NCI-H2107 treated with DMSO at 0.1 percent for 48 hours (cell line): ENCODE results near the gene SLC6A19.

Experiments
- DNase-seq: peaks from one replicate; lab custom pipeline; 2025; ENCODE audit not compliant: unreplicated experiment; lab: John Stamatoyannopoulos, UW

Gene SLC6A19

DNA sequence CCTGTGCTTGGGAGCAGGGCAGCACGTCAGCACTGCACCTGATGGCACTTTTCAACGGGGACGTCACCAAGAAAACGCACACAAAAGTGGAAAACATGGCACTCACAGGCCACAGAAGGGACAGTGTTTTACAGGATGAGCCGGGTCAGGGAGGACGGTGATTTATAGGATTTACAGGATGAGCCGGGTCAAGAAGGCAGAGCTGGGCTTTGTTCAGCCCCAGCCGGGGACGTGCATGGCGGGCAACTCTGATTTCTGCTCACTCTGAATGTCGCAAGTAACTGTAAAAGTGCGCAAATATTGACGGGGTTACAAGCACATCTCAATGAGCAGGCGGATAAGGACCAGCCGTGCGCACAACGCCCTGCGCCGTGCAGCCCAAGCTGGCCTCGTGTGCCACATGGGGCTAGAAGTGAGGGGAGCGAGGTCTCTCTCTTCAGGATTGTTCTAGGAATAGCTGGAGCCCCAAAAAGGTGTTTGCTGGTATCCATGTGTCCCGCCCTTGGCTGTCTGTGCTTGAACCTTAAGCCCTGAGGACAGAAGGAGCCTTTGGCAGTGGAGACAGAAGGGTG, 40.2 kb downstream of the SLC6A19 start:
- DNase-seq = no peak

DNA sequence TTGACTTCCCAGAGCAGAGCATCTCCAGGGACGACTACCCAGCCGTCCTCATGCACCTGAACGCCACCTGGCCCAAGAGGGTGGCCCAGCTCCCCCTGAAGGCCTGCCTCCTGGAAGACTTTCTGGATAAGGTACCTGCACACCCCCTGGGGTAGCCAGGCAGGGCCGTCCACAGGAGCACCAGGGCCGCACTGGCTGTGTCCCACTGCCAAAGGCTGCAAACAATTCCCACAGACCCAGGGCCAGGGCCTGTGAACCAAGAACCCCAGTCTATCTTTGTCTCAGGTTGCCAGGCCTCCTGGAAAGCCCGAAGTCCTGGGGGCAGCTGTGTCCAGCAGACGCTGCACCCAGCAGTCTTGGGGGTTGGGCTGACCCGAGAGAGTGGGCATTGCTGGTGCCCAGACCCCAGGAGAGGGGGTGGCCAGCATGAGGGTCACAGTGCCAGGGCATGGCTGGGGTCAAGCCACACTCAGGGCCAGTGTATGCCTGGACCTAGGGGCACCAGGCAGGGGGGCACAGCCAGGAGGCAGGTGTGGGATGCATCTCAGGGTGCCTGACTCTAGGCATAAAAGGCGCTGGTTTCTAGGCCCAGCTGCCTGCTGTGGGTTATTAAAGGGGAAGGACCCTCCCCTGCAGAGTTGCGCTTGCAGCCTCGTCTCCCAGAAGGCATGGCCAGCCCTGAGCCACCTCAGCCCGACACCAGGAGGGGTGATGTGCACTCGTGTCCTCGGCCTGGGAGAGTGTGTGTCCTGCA, 41.5 kb downstream of the SLC6A19 start:
- no peak for DNase-seq

DNA sequence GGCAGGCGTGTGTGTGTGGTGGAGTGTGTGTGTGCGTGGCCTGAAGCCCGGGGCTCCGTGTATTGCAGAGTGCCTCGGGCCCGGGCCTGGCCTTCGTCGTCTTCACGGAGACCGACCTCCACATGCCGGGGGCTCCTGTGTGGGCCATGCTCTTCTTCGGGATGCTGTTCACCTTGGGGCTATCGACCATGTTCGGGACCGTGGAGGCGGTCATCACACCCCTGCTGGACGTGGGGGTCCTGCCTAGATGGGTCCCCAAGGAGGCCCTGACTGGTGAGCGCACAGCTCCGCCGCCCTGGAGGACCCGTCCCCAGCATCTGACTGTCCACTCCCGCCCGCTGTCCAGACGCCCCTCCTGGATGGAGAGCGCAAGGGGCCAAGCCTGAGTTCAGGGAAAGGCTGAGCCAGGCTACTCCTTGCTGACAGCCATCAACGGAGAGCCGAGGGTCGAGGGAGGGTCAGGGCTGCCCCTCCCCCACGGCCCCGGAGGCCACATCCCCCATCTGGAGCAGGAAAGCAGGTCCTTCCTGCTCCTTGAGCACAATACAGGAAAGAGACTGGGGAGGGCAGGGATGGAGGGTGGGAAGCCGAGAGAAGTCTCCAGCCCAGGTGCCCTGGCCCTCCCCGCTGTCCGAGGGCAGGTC, 42.2 kb downstream of the SLC6A19 start:
- DNase-seq = no peak

DNA sequence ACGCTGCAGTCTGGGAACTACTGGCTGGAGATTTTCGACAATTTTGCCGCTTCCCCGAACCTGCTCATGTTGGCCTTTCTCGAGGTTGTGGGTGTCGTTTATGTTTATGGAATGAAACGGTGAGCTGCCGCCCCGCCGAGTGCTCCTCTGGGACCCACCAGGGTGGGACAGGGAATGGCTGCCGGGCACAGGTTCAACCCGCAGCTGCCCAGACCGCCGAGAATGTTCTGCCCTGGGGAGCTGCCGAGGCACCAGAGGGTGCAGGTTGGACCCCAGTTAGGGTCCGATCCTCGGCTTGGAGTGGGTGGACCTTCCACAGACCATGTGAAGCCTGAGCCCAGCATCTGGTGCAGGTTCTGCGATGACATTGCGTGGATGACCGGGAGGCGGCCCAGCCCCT, 42.9 kb downstream of the SLC6A19 start:
- DNase-seq = no peak

DNA sequence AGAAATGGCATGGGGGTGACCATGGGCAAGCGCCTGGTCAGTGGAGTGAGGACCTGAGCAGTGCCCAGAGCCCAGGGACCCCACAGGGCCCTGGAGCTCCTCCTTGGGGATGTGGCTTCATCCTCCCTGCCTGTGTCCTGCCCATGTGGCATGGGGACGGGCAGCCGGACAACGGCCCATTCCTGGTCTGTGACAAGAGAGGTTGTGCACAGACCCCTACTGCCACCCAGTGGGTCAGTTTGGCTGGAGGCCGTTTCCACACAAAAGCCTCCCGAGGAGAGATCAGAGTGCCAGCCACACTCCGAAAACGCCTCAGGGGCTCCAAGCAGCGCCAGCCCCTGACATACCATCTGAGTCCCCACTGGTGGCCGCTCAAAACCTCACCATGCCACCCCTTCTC, 43.6 kb downstream of the SLC6A19 start:
- DNase-seq = no peak

DNA sequence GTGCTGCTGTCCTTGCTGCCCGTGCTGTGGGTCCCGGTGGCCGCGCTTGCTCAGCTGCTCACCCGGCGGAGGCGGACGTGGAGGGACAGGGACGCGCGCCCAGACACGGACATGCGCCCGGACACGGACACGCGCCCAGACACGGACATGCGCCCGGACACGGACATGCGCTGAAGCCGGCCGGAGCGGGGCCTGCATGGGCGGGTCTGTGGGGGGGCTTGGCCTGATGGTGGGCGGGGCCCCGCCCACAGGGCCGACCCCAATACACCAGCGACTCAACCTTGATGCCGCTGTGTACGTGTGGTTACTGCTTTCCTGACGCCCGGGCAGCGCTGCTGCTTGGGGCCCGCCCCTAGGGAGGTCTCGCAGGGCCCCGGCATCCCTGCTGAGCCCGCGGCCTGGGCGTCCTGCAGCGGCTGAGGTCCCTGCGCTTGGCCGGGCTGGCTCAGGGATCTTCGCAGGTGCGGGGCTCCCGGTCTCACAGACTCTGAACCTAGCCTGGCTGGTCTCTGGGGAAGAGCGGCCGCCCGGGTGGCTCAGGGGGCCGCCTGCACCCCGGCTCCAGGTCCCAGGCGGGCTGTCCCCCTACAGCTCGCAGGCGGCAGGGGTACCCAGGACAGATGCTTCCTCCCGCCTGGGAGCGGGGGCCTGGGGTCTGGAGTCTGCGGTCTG, 44.6 kb downstream of the SLC6A19 start:
- no peak for DNase-seq

DNA sequence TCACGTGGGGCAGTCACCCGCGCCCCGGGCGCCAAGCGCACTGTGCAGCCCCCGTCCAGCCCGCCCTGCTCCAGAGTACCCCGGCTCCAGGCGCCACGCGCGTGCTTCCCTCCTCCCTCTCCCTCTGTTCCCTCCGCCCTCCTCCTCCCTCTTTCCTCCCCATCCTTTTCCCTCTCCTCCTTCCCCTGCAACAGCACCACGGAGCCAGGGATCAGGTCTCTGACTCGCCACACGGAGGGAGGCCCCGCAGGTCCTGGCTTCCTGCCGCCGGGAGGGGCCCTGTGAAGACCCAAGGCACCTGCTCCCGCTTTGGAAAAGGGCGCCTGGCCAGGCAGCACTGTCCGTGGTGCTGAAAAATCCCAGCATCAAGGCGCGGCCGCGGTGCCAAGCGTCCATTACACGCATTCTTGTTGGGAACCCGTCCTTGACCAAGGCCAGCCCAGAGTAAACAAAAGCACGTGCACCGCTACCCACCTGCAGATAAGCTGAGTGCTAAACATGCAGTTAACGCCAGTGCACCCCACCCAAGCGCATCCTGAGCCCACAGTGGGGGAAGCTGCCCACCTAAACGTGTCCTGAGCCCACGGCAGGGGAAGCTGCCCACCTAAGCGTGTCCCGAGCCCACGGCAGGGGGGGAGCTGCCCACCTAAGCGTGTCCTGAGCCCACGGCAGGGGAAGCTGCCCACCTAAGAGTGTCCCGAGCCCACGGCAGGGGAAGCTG, 45.5 kb downstream of the SLC6A19 start:
- DNase-seq = no peak

DNA sequence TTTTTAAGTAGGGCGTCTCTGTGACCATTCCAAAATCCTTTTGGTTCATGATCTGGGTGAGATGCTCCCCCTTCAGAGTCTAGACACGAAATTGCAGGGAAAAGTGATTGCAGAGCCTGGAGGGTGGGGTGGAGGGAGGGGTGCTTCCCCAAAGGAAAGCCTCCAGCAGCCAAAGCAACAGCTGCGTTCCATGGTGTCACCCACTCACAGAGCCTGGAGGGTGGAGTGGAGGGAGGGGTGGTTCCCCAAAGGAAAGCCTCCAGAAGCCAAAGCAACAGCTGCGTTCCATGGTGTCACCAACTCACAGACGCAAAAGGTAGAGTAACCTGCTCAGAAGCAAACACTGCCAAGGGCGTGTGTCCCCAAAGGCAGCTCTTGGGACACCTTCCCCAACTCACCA, 46.4 kb downstream of the SLC6A19 start:
- DNase-seq = peak; percentile 67

DNA sequence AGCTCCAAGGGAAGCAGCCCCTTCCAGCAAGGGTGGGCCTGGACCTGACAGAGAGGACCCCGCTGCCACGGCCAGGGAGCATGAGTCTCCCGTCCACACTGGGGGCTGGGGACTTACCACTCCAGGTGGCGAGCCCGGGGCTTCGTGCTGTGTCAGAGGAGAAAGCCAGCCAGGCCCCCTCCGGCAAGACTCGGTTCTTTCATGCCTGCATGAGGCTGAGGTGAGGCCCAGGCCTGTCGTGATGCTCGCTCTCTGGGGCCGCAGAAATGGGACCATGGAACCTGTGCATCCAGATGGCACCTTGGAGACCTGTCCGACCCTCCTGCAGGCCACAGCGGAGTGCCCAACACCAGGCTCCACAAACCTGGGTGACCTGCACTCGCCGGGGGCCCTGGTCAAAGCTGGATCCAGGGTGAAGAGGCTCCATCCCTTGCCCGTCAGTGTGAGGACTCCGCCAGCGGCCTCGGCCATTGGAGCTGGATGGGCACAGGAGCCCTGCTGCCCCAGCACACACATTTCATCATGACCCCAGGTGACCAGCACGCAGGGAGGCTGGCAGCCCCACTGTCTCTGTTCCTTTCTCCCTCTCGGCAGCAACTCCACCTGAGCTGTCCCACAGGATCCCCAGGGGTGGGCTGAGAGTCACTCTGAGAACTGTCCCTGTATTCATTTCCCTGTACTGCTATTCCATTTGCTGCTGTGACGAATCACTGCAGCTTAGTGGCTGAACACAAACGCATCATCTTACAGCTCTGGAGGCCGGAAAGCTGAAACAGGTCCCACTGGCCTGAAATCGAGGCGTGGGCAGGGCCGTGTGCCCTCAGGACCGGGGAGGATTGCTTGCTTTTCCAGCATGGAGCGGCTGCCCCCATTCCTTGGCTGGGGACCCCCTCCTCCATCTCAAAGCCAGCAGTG, 48.2 kb downstream of the SLC6A19 start:
- no peak for DNase-seq

DNA sequence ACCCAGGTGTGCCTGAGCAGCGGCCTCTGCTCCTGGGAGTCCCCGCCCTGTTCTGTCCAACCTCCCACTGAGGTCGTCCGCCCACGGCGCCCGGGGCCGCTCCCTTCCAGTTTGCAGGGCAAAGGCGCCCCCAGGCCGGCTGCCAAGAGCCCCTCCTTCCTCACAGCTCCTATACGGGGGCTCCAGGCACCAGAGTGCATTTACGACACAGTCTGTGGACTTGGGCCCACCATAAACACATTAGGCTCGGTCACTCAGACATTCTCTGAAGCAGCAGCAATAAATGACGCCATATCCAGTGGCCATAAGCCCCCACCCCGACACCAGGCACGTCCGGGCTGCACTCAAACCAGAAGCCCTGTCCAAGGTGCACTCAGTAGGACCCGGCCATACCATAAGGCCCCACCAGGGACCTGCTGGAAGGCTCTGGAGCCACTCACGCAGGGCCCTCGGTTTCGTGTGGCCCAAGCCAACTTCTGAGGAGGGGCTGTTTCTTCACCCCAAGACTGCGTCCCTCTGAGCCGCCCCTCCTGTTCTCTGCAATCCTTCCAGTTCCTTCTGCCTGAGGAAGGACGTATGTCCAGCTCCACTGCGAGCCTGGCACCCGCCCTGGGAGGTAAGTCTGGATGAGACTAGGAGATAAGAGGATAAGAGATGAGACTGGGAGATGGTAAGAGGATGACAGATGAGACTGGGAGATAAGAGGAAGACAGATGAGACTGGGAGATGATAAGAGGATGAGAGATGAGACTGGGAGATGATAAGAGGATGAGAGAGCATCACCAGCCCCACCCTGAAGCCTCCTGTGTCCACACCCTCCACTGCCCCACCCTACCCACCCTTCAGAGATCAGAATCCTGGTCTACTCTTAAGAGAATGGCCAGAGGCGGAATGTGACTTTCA, 50.5 kb downstream of the SLC6A19 start:
- no peak for DNase-seq

DNA sequence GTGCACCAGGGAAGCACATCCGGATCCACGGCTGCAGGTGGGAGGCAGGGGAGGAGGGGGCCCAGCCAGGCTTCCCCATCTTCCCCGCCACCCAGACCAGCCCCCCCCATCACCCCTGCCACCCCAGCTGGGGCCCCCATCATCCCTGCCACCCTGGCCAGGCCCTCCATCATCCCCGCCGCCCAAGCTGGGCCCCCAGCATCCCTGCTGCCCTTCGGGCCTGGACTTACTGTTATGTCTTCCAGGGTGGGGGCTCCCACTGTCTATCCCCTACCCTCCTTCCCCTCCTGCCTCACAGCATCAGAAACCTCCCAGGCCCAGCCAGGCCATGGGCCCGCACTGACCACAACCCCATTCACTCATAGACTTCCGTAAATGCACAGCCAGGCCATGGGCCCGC, 51.3 kb downstream of the SLC6A19 start:
- no peak for DNase-seq

DNA sequence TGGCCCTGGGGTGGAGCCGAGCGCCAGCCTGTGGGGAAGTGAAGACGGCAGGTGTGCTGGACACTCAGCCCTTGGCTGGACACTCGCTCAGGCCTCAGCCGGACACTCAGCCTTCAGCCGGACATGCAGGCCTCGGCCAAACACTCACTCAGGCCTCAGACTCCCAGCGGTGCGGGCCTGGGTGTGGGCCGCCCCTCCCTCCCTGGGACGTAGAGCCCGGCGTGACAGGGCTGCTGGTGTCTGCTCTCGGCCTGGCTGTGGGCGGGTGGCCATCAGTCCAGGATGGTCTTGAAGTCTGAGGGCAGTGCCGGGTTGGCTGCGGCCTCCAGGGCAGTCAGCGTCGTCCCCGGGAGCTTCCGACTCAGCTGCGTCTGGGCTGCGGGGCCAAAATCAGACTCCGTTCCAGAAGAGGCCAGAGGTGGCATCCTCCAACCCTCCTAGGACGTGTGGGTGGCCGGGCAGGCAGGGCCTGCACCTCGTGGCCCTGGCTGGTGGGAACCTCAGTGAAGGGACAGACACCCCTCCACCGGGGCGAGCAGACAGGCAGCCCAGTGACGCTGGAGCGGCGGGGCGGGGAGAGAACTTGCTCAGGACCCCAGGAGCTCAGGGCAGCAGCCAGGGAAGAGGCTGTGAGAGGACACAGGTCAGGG, 52.2 kb downstream of the SLC6A19 start:
- no peak for DNase-seq

DNA sequence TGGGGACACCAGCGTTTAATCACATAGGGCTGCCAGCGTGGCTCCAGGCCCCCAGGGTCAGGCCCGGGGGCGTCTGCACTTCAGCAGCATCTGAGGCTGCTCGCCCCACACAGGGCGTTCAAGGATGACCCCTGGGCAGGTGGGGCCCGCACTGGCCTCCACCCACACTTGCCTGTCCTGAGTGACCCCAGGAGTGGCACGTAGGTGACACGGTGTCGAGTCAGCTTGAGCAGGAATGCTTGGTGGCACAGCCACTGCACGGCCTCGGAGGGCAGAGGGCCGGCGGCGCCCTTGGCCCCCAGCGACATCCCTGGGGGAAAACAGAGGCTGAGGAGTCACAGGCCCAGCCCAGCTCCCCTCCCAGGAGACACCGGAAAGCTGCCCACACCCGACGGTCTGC, 52.8 kb downstream of the SLC6A19 start:
- DNase-seq = no peak

DNA sequence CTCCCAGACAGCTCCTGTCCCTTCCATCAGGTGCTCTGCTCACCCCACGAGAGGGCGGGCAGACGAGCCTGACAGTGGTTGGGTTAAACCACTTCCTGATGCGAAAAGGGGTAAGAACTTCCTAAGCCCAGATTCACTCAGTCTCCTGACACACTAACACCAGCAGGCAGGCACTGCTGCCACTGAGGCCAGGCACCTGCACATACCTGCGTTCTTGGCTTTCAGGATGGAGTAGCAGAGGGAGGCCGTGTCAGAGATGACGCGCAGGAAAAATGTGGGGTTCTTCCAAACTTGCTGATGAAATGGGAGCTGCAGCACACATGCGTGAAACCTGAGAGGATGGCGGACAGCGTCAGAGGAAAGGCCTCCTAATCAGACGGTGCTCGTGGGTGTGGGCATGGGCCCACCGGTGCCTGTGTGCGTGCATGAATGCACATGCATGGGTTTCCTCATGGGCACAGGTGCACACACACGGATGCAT, 53.7 kb downstream of the SLC6A19 start:
- DNase-seq = peak; percentile 89

DNA sequence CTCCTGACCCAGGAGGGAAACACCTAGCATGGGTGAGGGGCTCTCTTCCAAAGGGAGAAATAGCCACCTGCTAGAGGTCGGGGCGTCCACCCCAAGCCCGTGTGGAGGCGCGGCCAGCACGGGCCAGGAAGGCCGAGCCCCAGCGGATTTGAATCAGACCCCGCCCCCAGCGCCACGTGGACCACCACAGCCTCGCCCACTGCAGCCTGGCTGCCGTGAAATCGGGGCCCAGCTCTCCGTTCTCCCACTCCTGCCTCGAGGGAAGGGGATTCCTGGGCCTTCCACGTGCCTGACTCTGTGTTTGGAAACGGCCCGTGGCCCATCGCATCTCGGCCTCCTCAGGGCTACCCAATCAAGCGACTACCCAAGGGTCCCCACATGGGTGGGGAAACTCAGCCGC, 55.4 kb downstream of the SLC6A19 start:
- no peak for DNase-seq

DNA sequence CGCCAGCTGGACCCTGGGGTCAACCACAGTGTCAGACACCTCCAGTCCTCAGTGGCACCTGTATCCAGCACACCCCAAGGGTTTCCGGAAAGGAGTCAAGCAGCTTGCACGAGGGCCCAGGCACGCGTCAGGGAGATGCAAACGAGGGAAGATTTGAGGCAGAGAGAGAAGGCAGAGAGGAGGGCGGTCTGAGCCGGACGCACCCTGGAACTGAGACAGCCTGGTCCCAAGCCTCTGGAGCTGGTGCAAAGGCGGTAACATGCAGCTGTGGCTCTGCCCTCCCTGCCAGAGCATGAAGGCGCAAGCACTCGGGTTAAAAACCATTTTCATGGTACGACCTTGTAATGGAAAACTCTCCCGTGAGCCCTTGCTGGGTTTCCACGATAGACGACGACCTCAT, 56.0 kb downstream of the SLC6A19 start:
- DNase-seq = no peak

DNA sequence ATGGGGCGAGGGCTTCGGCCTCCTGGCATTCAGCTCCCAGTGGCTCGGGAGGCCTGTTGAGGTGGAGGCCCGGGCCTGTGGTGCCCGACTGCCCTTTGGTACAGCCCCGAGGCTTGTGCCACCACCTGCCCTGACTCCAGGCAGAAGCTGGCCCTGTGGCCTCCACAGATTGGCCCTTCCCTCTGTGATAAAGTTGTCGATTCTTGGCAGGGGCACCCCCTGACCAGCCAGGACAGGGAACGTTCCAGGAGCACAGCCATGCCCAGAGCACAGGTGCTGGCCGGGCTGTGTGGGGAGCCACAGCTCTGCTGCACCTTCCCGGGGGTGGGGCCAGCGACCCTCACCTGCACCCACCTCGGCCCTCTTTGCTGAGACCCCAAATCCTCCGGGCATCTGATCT, 56.4 kb downstream of the SLC6A19 start:
- no peak for DNase-seq

DNA sequence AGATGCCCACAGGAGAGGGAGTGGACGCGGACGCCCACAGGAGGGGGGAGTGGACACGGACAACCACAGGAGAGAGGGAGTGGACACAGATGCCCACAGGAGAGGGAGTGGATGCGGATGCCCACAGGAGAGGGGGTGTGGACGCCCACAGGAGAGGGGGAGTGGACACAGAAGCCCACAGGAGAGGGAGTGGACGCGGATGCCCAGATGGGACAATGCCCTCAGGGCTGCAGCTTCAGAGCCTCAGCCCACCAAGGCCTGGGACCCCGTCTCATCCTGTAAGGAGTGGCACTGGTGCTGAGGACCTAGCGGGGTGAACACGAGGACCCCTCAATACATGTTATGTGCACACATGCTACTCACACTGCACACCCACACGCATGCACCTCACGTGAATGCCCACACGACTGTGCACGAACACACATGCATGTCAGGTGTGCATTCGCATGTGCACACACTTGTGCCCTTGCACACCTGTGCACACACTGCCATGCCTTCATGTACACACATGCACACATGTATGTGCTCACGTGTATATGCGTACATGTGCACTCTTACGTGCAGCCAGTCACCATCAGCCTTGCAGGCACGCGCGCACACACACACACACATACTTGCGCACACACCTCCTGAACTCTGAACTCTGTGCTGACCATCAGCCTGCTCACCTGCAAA, 58.5 kb downstream of the SLC6A19 start:
- DNase-seq = no peak
